SKM-1 (cell line): ENCODE results near the gene TRIM9.

Experiments used
- DNase-seq: peaks from one replicate; lab custom pipeline; 2025; ENCODE audit not compliant: unreplicated experiment; lab: John Stamatoyannopoulos, UW

Gene TRIM9

GRCh38 chr14:51093371-51094281 lies 1.3 kb downstream of the TRIM9 start:
- no peak for DNase-seq

GRCh38 chr14:51092965-51093364 lies 1.9 kb downstream of the TRIM9 start:
- DNase-seq, result no peak

GRCh38 chr14:51089278-51089677 lies 5.6 kb downstream of the TRIM9 start:
- no peak for DNase-seq

- no peak for DNase-seq
These were observed 7.9 kb downstream of the TRIM9 start for GRCh38 chr14:51087031-51087441.

GRCh38 chr14:51086044-51086443 lies 8.9 kb downstream of the TRIM9 start:
- DNase-seq, result no peak

GRCh38 chr14:51084962-51085361 lies 9.9 kb downstream of the TRIM9 start:
- no peak for DNase-seq

GRCh38 chr14:51084507-51084906 lies 10.4 kb downstream of the TRIM9 start:
- DNase-seq, result no peak

GRCh38 chr14:51082349-51082748 lies 12.6 kb downstream of the TRIM9 start:
- DNase-seq, result no peak

GRCh38 chr14:51081712-51082111 lies 13.2 kb downstream of the TRIM9 start:
- no peak for DNase-seq

GRCh38 chr14:51081209-51081608 lies 13.7 kb downstream of the TRIM9 start:
- DNase-seq, result no peak

GRCh38 chr14:51080645-51081044 lies 14.3 kb downstream of the TRIM9 start:
- DNase-seq, result no peak

- no peak for DNase-seq
These were observed 15.4 kb downstream of the TRIM9 start for GRCh38 chr14:51079489-51079888.

GRCh38 chr14:51079085-51079484 lies 15.8 kb downstream of the TRIM9 start:
- no peak for DNase-seq

GRCh38 chr14:51074701-51075385 lies 20.1 kb downstream of the TRIM9 start:
- no peak for DNase-seq

GRCh38 chr14:51073731-51074130 lies 21.2 kb downstream of the TRIM9 start:
- DNase-seq, result no peak

- no peak for DNase-seq
These were observed 21.9 kb downstream of the TRIM9 start for GRCh38 chr14:51072976-51073375.

- DNase-seq, result no peak
These were observed 23.0 kb downstream of the TRIM9 start for GRCh38 chr14:51071857-51072256.

- DNase-seq, result no peak
These were observed 24.2 kb downstream of the TRIM9 start for GRCh38 chr14:51070726-51071125.

GRCh38 chr14:51069055-51069454 lies 25.9 kb downstream of the TRIM9 start:
- DNase-seq, result no peak

GRCh38 chr14:51068268-51068667 lies 26.6 kb downstream of the TRIM9 start:
- no peak for DNase-seq

- no peak for DNase-seq
These were observed 27.6 kb downstream of the TRIM9 start for GRCh38 chr14:51067295-51067694.

- no peak for DNase-seq
These were observed 28.3 kb downstream of the TRIM9 start for GRCh38 chr14:51066576-51066975.
